Muscle of leg (tissue), 11 donors: ENCODE results near the gene CTNND2. TPM values are rescaled to one million over a fixed set of nuclear protein-coding genes. Genes with fewer than 3 reads are reported as not detected.

Experiments used
- DNase-seq: peaks from one replicate; pipeline ENCODE4 v3.0.0; 2013
- H3K27ac ChIP-seq: one replicate; pipeline ENCODE4 v1.5.1; 2013; ENCODE audit warnings: mild to moderate bottlenecking, low read length, control low read depth
- H3K27me3 ChIP-seq: one replicate; pipeline ENCODE4 v1.6.1; 2013; ENCODE audit warnings: low read length; ENCODE audit not compliant: control insufficient read depth, insufficient read depth
- H3K36me3 ChIP-seq: one replicate; pipeline ENCODE4 v1.6.1; 2013; ENCODE audit warnings: low read length; ENCODE audit not compliant: control insufficient read depth, insufficient read depth
- H3K4me1 ChIP-seq: one replicate; pipeline ENCODE4 v1.6.1; 2013; ENCODE audit warnings: low read length; ENCODE audit not compliant: control insufficient read depth, insufficient read depth
- H3K4me3 ChIP-seq: one replicate; pipeline ENCODE4 v1.5.1; 2013; ENCODE audit warnings: low read length, control low read depth
- H3K9me3 ChIP-seq: replicated peaks from 2 replicates; pipeline ENCODE4 v1.6.1; 2013; ENCODE audit warnings: low read depth, low read length; ENCODE audit not compliant: control insufficient read depth
- WGBS: methylation state at CpG from one replicate; pipeline ENCODE4 v1.1.5; 2013; ENCODE audit warnings: missing lambda C conversion rate; ENCODE audit not compliant: insufficient coverage; 5-methylcytosine and 5-hydroxymethylcytosine counted together
- polyA plus RNA-seq, 8 donors: library from polyadenylated mRNA; unstranded; fragments of 120-200 nt; gene quantifications; one replicate each; pipeline versions ENCODE4 v1.2.1 to v1.2.3, GENCODE V29; 2013; ENCODE audit warnings: inconsistent platforms in 1 of 8, low replicate concordance in 1 of 8; ENCODE audit not compliant: insufficient read length in 8 of 8, insufficient read depth in 1 of 8
- total RNA-seq: library from RNA; stranded (reverse); fragments of 120-200 nt; gene quantifications from one replicate; pipeline ENCODE4 v1.2.4, GENCODE V29; 2013

Gene CTNND2
- total and polyA plus RNA-seq, 9 donors: 0.48 to 1.0 (median 0.71) TPM

DNA sequence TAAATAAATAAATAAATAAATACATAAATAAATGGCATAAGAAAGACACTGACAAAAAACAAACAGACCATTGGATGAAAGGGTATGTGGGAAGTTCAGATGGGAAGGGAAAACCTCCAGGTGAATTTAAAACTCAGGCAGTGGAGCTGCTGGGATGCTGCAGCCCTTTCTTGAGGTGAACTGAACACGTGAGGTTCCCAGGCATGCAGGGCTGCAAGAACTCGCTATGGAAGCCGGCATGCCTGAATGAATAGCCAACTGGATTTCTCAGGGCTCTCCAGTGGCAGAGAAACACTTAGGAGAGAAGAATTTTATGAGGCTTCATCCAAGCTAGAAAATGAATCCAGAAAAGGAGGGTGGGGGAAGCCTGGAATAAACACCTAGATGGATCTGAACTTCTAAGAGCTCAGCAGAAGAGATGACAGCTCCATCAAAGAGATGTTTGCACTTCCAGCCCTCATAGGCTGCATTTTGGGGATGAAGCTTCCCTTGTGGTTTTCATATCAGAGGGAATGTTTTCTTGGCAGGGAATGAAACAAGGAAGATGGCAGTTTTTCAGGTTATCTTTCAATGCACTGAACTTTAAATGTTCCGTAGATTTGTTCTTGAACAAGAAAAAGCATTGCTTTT, 919.0 kb downstream of the CTNND2 start:
- Histone ChIP-seq H3K27me3 (peaks cover 7% of the 10 kb centered on the region), H3K27ac (no peak overlapping the region), H3K4me1 (peaks cover 17% of the 10 kb centered on the region), H3K4me3 (no peak overlapping the region), H3K36me3 (no peaks in the 10 kb centered on the region), H3K9me3 (no peaks in the 10 kb centered on the region)
- DNase-seq: no peak
- WGBS: 47% methylated on average over 4 of the region's 4 CpGs

DNA sequence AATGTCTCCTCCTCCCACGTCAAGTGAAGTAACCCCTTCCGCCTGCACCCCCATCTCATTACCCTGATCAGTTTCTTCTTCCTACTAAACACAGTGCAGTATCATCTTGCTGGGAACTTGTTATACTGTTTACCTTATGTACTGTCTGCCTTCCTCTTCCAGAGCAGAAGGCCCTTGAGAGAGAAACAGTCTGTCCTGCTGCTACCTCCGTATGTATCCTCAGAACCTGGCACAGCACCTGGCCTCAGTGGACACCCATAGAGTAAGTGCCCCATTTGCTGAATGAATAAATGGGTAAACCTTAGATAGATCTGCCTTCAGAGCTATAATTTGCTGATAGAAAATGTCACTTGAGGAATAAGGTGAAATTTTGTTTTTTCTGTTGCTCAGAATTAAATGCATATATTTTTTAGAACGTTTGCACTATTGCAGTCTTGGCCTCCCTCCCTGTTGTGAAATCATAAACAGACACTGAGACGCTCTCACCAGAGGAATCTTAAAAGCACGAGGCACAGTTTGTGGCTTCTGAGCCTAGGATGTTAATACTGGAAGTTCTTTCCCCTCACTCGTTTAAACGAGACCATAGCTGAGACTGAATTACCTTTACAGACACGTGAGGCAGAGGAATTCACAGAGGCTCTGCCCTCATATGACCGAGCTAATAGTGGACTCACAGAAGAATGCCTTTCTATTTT, 920.1 kb downstream of the CTNND2 start:
- Histone ChIP-seq H3K27me3 (peaks cover 7% of the 10 kb centered on the region), H3K4me1 (peaks cover 17% of the 10 kb centered on the region), H3K36me3 (no peaks in the 10 kb centered on the region), H3K27ac (no peak overlapping the region), H3K9me3 (no peaks in the 10 kb centered on the region), H3K4me3 (no peak overlapping the region)
- WGBS: 64% methylated on average over 7 of the region's 10 CpGs
- peak; percentile 14 for DNase-seq

DNA sequence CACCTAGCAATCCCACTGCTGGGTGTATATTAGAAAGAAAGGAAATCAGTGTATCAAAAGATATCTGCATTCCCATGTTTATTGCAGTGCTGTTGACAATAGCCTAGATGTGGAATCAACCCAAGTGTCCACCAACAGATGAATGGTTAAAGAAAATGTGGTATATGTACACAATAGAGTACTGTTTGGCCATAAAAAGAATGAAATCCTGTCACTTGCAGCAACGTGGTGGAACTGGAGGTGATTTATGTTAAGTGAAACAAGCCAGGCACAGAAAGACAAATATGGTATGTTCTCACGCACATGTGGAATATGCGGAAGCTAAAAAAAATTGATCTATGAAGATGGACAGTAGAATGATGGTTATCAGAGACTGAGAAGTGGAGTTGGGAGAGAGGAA, 921.6 kb downstream of the CTNND2 start:
- Histone ChIP-seq H3K27ac (no peak overlapping the region), H3K27me3 (no peaks in the 10 kb centered on the region), H3K9me3 (no peaks in the 10 kb centered on the region), H3K4me1 (peaks cover 13% of the 10 kb centered on the region), H3K4me3 (no peak overlapping the region), H3K36me3 (no peaks in the 10 kb centered on the region)
- no peak for DNase-seq
- 73% methylated on average over 3 of the region's 3 CpGs for WGBS

DNA sequence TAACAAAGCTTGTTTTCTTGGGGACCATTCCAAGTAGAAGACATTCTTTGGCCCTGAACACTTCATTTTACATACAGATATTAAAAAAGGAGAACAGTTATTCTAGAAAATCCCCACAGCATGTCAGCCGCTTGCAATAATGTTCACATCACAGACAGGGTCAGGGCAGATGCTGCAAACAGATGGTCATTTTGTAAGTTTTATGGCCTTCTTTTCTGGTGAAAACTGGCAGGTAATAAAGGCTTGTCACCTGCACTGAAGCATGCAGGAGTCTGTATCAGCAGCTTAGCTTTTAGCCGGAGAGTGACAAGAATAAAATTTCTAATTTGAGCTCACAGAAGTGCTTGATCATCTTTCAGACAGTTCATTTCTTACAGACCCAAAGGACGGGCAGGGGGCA, 922.3 kb downstream of the CTNND2 start:
- no peak for DNase-seq
- Histone ChIP-seq H3K27me3 (no peaks in the 10 kb centered on the region), H3K9me3 (no peaks in the 10 kb centered on the region), H3K36me3 (no peaks in the 10 kb centered on the region), H3K27ac (no peak overlapping the region), H3K4me3 (no peak overlapping the region), H3K4me1 (peaks cover 8% of the 10 kb centered on the region)
- 45% methylated on average over 1 of the region's 3 CpGs for WGBS

DNA sequence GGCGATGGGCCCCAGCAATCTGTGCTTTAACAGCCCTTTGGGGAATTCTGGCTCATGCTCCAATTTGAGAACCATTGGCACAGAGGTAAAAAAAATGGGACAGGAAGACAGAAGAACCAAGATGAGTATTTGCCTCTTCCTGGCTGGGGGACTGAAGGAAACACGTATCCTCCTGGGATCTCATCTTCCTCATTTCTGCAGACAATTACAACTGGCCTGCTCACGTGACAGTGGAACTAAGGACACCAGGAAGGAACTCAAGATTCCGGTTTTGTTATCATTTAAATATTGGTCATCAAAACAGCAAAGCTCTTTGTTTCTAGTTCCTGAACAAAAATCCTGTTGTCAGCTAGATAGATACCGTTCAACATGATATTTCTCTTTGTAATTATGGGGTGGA, 927.2 kb downstream of the CTNND2 start:
- H3K27ac ChIP-seq: no peak overlapping the region
- no peak overlapping the region for H3K4me3 ChIP-seq
- 75% methylated on average over 2 of the region's 5 CpGs for WGBS
- no peaks in the 10 kb centered on the region for H3K27me3 ChIP-seq
- H3K36me3 ChIP-seq: no peaks in the 10 kb centered on the region
- H3K9me3 ChIP-seq: no peaks in the 10 kb centered on the region
- DNase-seq: peak; percentile 47
- no peaks in the 10 kb centered on the region for H3K4me1 ChIP-seq

DNA sequence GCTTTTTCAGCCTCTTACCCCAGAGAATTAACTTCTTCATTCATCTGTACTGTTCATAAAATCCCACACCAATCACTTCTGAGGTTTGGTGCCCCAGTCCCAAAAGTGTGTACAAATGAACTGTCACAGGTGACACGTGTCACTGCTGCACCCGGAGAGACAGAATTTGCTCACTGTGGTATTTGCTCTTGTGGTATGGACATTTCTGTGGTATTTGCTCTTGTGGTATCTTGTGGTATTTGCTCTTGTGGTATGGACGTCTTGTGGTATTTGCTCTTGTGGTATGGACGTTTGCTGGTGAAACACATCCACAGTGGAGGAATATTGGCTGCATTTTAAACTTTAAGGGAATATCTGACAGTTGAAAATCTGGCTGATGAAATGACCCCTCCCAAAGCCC, 928.3 kb downstream of the CTNND2 start:
- Histone ChIP-seq H3K4me3 (no peak overlapping the region), H3K9me3 (no peaks in the 10 kb centered on the region), H3K36me3 (no peaks in the 10 kb centered on the region), H3K4me1 (no peaks in the 10 kb centered on the region), H3K27ac (no peak overlapping the region), H3K27me3 (no peaks in the 10 kb centered on the region)
- WGBS: no CpG with 5 or more reads among the region's 4 CpGs
- no peak for DNase-seq

DNA sequence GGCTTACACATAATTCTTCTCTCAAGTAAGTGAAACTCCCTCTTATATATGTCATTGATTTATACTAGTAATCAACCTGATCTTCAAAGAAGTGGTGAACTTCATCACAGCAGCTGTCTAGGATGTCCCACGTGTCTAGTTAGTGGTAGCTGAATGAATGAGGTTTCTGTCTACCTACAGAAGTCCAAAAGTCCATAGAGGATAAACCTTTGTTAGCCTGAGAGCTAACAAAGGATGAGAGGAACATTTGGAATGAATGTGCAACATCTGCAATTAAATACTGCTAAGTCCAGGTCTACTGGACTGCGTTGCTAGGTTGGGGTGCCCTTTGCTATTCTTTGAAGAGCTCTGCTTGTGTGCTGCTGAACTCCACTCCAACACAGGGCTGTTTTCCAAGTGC, 929.4 kb downstream of the CTNND2 start:
- no peak for DNase-seq
- Histone ChIP-seq H3K9me3 (no peaks in the 10 kb centered on the region), H3K4me3 (no peak overlapping the region), H3K27me3 (no peaks in the 10 kb centered on the region), H3K36me3 (no peaks in the 10 kb centered on the region), H3K27ac (no peak overlapping the region), H3K4me1 (no peaks in the 10 kb centered on the region)
- 100% methylated on average over 1 of the region's 2 CpGs for WGBS

DNA sequence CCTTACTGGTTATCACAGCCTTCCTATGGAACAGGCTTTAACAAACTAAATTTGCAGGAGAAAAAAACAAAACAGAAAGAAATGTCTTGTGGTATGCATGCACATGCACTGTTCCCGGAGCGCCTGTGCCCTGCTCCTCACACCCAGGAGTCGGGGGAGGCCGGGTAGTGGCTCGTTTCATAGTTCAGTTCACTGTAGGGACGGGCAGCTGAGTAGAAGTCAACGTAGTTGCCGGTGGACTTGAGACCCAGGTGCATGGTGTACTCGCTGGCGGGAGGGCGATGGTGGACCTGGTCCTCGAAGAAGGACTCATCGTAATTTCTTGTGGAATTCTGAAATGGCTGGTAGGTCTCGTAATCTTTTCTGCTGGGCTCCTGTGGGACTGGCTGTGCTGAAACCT, 930.9 kb downstream of the CTNND2 start:
- no peaks in the 10 kb centered on the region for H3K9me3 ChIP-seq
- H3K4me3 ChIP-seq: no peak overlapping the region
- no peak for DNase-seq
- H3K27me3 ChIP-seq: no peaks in the 10 kb centered on the region
- no peaks in the 10 kb centered on the region for H3K4me1 ChIP-seq
- H3K36me3 ChIP-seq: no peaks in the 10 kb centered on the region
- H3K27ac ChIP-seq: no peak overlapping the region
- 92% methylated on average over 14 of the region's 14 CpGs for WGBS

DNA sequence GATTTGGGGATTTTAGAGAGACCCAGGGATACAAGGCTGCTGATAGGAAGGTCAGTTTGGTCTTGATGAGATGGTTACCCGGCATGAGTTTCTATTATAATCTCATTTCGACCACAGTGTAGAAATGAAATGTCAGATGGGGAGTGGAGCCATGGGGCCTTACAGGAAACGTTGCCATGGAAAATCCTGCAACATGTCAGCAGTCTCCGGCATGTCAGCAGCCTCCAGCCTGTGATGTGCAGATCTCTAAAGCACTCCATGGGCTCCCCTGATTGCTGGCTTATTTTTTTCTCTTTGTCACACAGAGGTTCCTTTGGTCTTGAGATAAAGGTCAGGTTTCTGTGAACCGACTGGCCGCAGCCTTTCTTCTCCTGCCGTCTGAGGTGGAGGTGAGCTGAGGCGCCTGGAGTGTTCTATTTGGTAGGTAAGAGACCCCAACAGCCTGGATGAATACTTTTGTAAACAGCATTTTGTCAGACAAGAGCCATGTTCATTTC, 934.5 kb downstream of the CTNND2 start:
- WGBS: 50% methylated on average over 5 of the region's 8 CpGs
- DNase-seq: no peak
- Histone ChIP-seq H3K4me1 (no peaks in the 10 kb centered on the region), H3K27ac (no peak overlapping the region), H3K27me3 (no peaks in the 10 kb centered on the region), H3K4me3 (no peak overlapping the region), H3K9me3 (no peaks in the 10 kb centered on the region), H3K36me3 (no peaks in the 10 kb centered on the region)

DNA sequence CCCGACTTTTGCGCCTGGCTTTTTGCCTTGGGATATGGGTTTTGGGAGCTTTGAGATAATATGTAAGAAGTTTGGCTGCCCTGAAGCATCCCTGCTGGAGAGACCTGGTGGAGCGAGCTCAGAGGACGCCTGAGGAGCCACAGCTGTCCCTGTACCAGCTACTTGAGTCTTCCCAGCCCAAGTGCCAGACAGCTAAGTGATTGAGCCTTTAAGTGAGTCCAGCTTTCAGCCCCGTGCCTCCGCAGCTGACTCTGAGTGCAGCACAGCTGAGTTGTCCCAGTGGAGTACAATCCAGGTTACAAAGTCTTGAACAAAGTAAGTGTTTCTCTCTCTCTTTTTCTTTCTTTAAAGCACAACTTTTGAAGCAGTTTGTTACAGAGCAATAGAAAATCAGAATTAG, 939.4 kb downstream of the CTNND2 start:
- WGBS: 12% methylated on average over 4 of the region's 6 CpGs
- no peak overlapping the region for H3K4me3 ChIP-seq
- no peaks in the 10 kb centered on the region for H3K36me3 ChIP-seq
- DNase-seq: peak; percentile 15
- no peaks in the 10 kb centered on the region for H3K27me3 ChIP-seq
- no peak overlapping the region for H3K27ac ChIP-seq
- no peaks in the 10 kb centered on the region for H3K9me3 ChIP-seq
- H3K4me1 ChIP-seq: no peaks in the 10 kb centered on the region
